ENCODE data around the gene SPO11.

SPO11 gene

DNA sequence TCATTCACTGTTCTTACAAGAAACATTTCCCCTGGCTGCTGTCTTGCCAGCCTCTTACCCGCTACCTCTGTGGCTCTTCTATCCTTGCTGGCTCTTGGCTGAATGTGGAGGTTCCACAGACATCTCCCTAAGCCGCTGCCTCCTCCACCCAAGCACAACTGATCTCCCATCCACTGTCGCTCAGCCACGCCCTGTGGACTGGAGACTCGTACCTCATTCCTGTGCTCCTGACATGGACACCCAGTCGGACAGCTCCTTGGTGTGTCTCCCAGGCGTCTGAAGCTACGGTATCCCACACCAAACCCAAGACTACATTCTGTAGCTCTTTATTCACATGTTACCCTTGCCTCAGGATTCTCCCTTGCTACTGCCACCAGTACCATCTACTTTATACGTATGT is 40.7 kb downstream of the SPO11 start:
- no peak overlapping the region for H3K4me3 Mint-ChIP-seq
- no peak for DNase-seq (ENCODE audit: low spot score in 2 of 2)
- H3K9me3 Mint-ChIP-seq: no peaks in the 10 kb centered on the region
- peaks cover 2% of the 10 kb centered on the region for H3K4me1 Mint-ChIP-seq
- H3K36me3 Mint-ChIP-seq: peaks cover 58% of the 10 kb centered on the region
- H3K27me3 Mint-ChIP-seq: no peaks in the 10 kb centered on the region
- no peak for ATAC-seq (ENCODE audit: low read depth)
- peak overlapping the region; percentile 83 for H3K27ac Mint-ChIP-seq

DNA sequence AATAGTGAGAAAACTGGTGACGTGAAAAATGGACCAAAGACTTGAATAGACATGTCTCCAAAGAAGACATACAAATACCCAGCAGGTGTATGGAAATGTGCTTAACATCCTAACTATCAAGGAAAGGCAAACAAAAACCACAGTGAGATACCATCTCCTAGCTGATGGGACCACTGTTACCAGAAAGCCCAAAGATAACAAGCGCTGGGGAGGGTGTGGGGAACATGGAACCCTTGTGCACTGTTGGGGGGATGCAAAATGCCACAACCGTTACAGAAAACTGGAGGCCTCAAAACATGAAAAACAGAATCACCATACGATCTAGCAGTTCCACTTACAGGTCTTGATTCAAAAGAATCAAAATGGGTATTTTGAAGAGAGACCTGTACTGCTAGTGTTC is 41.8 kb downstream of the SPO11 start:
- DNase-seq (ENCODE audit: low spot score in 2 of 2) (no peak), ATAC-seq (ENCODE audit: low read depth) (no peak)
- H3K27ac Mint-ChIP-seq: peak overlapping the region; percentile 83
- no peaks in the 10 kb centered on the region for H3K27me3 Mint-ChIP-seq
- no peak overlapping the region for H3K4me3 Mint-ChIP-seq
- no peaks in the 10 kb centered on the region for H3K9me3 Mint-ChIP-seq
- peaks cover 59% of the 10 kb centered on the region for H3K36me3 Mint-ChIP-seq
- peaks cover 4% of the 10 kb centered on the region for H3K4me1 Mint-ChIP-seq

DNA sequence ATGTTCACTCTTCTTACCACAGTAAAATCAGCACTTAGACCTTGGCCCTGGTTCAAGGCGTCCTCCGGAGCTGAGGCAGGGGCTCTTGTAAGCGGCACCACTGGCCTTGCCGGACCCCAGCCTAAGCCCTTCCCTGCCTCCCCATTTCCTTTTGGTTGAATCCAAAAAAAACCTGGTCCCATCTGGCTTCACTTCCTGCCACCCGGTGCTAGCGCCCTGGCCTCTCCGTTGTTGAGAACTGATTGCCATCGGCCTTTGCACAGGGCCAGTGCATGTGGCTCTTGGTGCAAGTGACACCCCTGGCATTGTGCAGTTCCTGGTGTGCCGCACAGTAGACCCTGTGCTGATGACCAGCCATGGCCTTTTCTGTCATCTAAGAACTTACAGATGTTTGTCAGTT is 42.6 kb downstream of the SPO11 start:
- DNase-seq (ENCODE audit: low spot score in 2 of 2) (no peak), ATAC-seq (ENCODE audit: low read depth) (no peak)
- Mint-ChIP-seq H3K36me3 (peaks cover 54% of the 10 kb centered on the region), H3K27ac (no peak overlapping the region), H3K4me3 (no peak overlapping the region), H3K4me1 (peaks cover 4% of the 10 kb centered on the region), H3K27me3 (no peaks in the 10 kb centered on the region), H3K9me3 (no peaks in the 10 kb centered on the region)

DNA sequence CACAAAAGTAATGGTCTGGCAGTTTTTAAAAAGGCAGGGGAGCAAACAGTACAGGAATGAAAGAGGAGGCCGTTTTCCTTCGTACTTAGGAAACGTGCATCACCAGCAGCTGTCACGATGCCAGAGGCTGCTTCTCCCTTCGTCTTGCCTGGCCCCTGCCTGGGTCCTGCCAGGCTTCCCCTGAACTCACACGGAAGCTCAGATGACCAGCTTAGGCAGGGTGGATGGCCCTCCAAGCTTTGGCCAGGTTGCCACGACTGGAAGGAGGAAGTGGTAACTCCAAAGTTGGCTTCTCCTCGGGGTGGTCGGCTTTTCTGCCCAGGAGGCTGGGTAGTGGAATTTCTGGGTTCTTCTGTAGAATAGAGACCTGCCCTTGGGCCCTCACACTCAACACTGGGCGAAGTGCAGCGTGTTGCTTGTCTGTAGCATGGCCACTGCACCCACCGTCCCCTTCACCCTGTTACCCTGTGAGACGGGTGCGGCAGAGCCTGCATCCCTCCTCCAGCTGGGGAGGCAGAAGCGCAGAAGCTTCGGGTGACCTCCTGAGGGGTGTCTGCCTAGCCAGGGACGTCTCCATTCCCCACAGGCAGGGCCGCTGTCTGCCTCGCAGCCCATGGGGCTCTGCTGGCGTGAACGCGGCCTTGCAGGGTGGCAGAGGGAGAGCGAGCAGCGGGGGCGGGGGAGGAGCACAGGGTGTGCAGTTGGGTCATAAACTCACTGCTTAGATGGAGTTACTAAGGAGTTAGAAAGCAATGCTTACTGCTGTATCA is 43.2 kb downstream of the SPO11 start:
- no peak for ATAC-seq (ENCODE audit: low read depth)
- Mint-ChIP-seq H3K27ac (no peak overlapping the region), H3K27me3 (no peaks in the 10 kb centered on the region)

DNA sequence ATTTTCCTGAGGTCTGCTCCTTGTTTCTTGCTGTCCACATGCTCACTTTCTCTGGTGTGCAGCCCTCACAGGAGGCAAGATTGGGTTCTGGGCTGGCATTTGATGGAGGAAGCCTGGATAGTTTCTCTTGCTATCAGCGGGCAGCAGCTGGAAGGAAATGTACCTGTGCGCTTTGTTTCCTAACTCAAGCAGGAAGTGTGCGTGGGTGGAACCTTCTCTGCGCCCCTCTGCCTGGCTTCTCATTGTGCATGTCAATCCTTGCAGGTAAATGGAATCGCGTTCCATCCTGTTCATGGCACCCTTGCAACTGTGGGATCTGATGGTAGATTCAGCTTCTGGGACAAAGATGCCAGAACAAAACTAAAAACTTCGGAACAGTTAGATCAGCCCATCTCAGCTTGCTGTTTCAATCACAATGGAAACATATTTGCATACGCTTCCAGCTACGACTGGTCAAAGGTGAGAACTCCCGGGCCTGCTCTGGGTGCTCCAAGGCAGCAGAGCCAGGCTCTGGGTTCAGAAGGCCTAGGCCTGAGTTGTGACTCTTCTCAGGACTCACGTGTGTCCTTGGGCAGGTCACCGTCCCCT is 44.8 kb downstream of the SPO11 start:
- Mint-ChIP-seq H3K27ac (peak overlapping the region; percentile 31), H3K4me1 (peaks cover 4% of the 10 kb centered on the region), H3K9me3 (no peaks in the 10 kb centered on the region), H3K27me3 (no peaks in the 10 kb centered on the region), H3K4me3 (no peak overlapping the region), H3K36me3 (peaks cover 48% of the 10 kb centered on the region)
- no peak for ATAC-seq (ENCODE audit: low read depth)
- DNase-seq (ENCODE audit: low spot score in 2 of 2): no peak

More for the DNA sequence above, 43.2 kb downstream of the SPO11 start:
- H3K4me3 Mint-ChIP-seq: no peak overlapping the region
- peaks cover 57% of the 10 kb centered on the region for H3K36me3 Mint-ChIP-seq
- H3K9me3 Mint-ChIP-seq: no peaks in the 10 kb centered on the region
- DNase-seq (ENCODE audit: low spot score in 2 of 2): no peak
- peaks cover 4% of the 10 kb centered on the region for H3K4me1 Mint-ChIP-seq

DNA sequence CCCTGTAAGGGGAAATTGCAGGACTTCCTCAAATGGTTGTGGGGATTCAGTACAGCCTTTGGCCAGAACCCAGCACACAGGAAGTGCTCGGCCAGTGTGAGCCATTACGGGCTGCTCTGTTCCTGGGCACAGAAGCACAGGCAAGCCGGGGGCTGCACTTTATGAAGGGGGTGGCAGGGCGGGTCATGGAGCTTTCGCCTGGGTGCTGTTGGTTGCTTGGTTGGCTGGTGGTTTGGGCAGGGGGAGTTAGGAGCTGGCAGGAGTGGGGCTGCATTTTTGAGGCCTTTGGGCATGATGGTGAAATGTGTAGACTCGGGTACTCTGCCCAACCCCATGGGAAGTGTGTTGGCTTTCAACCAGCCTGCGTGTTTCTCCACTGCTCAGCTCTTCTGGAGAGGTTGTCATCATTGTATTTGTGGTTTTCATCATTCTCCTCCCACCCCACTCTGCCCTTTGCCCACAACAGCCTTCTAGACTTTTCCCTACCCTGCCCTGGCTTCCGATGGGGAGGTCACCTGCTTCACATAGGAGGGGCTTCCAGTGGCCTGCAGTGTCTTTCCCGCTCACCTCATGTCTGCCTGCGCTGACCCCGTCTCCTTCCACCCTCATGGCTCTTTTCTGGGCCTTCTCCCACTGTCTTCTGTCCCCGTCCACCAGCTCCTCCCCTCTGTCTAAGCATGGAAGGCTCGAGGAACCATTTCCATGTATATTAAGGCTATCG is 45.5 kb downstream of the SPO11 start:
- ATAC-seq (ENCODE audit: low read depth) (no peak), DNase-seq (ENCODE audit: low spot score in 2 of 2) (no peak)
- peaks cover 43% of the 10 kb centered on the region for H3K36me3 Mint-ChIP-seq
- H3K27ac Mint-ChIP-seq: peak overlapping the region; percentile 32
- no peak overlapping the region for H3K4me3 Mint-ChIP-seq
- H3K4me1 Mint-ChIP-seq: peaks cover 4% of the 10 kb centered on the region
- no peaks in the 10 kb centered on the region for H3K9me3 Mint-ChIP-seq
- no peaks in the 10 kb centered on the region for H3K27me3 Mint-ChIP-seq

DNA sequence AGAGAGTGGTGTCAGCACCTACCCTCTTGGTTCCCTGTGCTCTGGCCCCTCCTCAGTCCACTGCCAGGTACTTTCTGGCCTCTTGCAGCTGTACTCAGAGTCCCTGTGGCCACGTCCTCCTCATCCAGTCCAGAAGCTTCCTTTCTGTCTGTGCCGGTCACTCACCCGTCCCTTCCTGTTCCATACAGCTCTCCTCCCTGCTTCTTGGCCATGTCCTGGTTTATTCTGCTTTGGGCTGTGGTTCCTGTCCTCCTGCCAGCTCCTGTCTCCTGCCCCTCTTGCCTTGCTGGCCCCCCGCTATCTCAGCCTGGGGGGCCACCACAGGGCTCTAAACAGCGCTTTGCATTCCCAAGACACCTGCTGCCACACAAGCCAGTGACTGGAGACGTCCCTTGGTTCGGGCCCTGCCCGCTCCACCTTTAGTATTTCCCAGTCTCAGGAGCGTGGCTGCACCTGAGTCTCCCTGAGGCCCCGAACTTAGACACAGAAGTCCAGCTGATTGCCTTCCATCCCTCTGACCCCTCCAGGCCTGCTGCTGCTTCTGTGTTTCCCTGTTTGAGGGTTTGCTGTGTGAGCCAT is 46.1 kb downstream of the SPO11 start:
- H3K4me3 Mint-ChIP-seq: no peak overlapping the region
- DNase-seq (ENCODE audit: low spot score in 2 of 2) (no peak), ATAC-seq (ENCODE audit: low read depth) (no peak)
- no peaks in the 10 kb centered on the region for H3K27me3 Mint-ChIP-seq
- no peaks in the 10 kb centered on the region for H3K9me3 Mint-ChIP-seq
- H3K36me3 Mint-ChIP-seq: peaks cover 38% of the 10 kb centered on the region
- H3K4me1 Mint-ChIP-seq: peaks cover 4% of the 10 kb centered on the region
- peak overlapping the region; percentile 32 for H3K27ac Mint-ChIP-seq

DNA sequence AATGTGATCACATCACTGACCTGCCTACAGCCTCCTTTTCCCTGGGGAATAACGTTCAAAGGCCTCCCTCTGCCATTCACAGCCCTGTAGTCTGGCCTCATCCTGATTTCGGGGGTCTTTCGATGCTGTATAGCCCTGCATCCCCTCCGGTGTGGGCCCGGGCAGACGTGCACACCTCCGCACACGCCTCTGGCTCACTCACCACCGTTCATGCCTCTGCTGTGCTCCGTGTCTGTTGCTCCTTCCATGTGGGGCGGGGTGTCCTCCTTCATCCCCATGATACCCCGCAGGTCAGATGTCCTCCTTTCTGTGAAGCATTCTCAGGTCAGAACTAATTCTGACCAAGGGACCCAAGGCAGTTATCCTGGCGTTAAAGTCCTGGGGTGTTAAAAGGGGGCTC is 47.7 kb downstream of the SPO11 start:
- H3K27ac Mint-ChIP-seq: peak overlapping the region; percentile 50
- DNase-seq (ENCODE audit: low spot score in 2 of 2) (no peak), ATAC-seq (ENCODE audit: low read depth) (no peak)
- H3K36me3 Mint-ChIP-seq: peaks cover 28% of the 10 kb centered on the region
- no peaks in the 10 kb centered on the region for H3K9me3 Mint-ChIP-seq
- no peak overlapping the region for H3K4me3 Mint-ChIP-seq
- peaks cover 4% of the 10 kb centered on the region for H3K4me1 Mint-ChIP-seq
- no peaks in the 10 kb centered on the region for H3K27me3 Mint-ChIP-seq

DNA sequence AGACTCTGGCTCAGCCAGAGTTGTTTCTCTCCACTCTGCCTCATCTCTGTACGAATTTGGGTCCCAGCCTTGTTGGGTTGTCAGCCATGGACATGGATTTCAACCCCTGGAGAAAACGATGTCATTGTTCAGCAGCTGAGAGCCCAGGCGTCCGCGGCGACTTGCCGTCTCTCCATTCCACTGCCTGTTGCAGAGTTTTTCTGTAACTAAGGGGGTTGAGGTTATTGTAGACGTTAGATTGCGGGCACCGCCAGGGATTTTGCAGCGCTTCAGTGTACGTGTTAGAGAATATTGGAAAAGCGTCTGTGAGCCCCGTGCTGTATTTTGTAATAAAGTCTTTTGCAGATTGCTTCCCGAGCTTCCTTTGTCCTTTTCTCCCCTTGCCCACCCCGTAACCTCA is 48.5 kb downstream of the SPO11 start:
- H3K9me3 Mint-ChIP-seq: no peaks in the 10 kb centered on the region
- peaks cover 28% of the 10 kb centered on the region for H3K36me3 Mint-ChIP-seq
- no peak overlapping the region for H3K4me3 Mint-ChIP-seq
- ATAC-seq (ENCODE audit: low read depth) (no peak), DNase-seq (ENCODE audit: low spot score in 2 of 2) (no peak)
- H3K27ac Mint-ChIP-seq: peak overlapping the region; percentile 50
- no peaks in the 10 kb centered on the region for H3K27me3 Mint-ChIP-seq
- H3K4me1 Mint-ChIP-seq: peaks cover 4% of the 10 kb centered on the region

DNA sequence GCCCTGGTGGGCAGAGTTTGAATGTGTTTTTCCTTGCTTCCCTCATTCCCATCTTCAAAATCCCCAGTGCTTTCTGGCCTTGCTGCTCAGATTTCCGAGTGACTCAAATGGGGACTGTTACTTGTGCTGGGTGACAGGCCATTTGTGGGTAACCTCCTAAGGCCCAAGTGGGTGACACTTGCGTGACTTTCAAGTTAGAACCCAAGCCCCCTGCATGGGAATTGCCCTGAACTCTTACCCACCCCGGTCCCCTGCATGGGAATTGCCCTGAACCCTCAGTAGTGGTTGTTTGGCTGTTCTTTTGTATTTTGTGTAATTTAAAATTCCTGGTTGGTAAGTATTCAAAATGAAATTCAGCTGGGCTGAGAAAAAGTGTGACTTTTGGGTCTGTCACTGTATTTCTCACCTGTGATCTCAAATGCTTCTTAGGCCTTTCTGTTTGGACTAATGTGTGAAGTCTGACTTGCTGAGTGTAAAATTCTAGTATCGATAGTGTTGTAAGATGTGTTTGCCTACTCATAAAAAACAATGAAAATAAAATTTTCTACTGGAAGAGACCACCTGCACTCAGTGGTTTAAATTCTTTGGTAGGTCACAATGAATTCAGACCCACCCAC is 49.2 kb downstream of the SPO11 start:
- H3K9me3 Mint-ChIP-seq: no peaks in the 10 kb centered on the region
- ATAC-seq (ENCODE audit: low read depth) (no peak), DNase-seq (ENCODE audit: low spot score in 2 of 2) (no peak)
- H3K4me3 Mint-ChIP-seq: no peak overlapping the region
- no peaks in the 10 kb centered on the region for H3K27me3 Mint-ChIP-seq
- peaks cover 22% of the 10 kb centered on the region for H3K36me3 Mint-ChIP-seq
- H3K27ac Mint-ChIP-seq: no peak overlapping the region
- peaks cover 4% of the 10 kb centered on the region for H3K4me1 Mint-ChIP-seq

DNA sequence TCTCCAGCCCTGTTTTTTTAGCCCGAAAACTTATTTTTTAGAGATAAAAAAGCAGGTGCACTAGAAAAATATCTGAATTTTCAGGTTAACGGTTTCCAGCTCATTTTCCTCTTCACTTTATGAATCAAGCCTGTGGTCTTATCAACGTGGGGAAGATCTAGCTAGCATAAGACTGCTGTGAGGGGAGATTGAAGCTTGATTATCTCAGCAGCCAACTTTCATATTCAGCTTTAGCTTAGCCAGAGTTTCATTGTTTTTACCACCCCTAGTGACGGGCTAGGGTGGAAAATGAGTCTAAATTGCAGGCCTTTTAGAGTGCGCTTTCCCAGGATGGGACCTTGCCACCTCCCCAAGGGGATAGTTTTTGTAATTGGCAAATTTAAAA is 49.7 kb downstream of the SPO11 start:
- H3K36me3 Mint-ChIP-seq: peaks cover 23% of the 10 kb centered on the region
- H3K27ac Mint-ChIP-seq: no peak overlapping the region
- DNase-seq (ENCODE audit: low spot score in 2 of 2): no peak
- H3K27me3 Mint-ChIP-seq: no peaks in the 10 kb centered on the region
- no peak overlapping the region for H3K4me3 Mint-ChIP-seq
- H3K9me3 Mint-ChIP-seq: no peaks in the 10 kb centered on the region
- ATAC-seq (ENCODE audit: low read depth): no peak
- peaks cover 4% of the 10 kb centered on the region for H3K4me1 Mint-ChIP-seq

DNA sequence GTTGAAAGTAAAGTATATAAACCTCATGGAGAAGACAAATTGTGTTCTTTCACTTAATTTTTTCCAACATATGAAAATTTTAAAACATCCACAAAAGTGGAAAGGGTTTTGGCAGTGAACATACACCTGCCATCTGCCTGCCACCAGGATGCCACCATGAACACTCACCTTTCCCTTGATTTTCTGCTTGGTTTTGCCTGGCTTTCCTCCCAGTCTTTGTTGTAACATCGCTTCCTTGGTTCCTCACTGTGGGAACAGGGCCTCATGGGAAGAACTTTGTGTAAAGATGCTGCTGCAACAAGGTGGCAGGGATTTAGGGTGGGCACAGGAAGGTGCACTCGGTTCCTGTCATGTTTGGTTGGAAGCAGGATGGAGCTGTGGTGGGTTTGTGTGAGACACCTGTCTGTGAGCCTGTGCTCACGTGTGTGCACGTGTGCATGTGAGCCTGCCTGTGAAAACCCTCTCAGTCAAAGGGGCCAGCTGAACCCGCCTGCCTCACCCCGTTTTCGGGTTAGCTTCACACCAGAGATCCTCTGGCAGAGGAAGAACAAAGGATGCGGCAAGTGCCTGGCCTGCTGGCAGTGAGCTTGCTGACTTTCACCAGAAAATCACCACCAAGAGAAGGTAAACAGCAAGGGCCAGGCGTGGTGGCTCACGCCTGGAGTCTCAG is 50.6 kb downstream of the SPO11 start:
- no peak for DNase-seq (ENCODE audit: low spot score in 2 of 2)
- H3K36me3 Mint-ChIP-seq: peaks cover 19% of the 10 kb centered on the region
- no peak overlapping the region for H3K4me3 Mint-ChIP-seq
- H3K27me3 Mint-ChIP-seq: no peaks in the 10 kb centered on the region
- H3K27ac Mint-ChIP-seq: no peak overlapping the region
- H3K4me1 Mint-ChIP-seq: peaks cover 2% of the 10 kb centered on the region
- H3K9me3 Mint-ChIP-seq: no peaks in the 10 kb centered on the region
- no peak for ATAC-seq (ENCODE audit: low read depth)

DNA sequence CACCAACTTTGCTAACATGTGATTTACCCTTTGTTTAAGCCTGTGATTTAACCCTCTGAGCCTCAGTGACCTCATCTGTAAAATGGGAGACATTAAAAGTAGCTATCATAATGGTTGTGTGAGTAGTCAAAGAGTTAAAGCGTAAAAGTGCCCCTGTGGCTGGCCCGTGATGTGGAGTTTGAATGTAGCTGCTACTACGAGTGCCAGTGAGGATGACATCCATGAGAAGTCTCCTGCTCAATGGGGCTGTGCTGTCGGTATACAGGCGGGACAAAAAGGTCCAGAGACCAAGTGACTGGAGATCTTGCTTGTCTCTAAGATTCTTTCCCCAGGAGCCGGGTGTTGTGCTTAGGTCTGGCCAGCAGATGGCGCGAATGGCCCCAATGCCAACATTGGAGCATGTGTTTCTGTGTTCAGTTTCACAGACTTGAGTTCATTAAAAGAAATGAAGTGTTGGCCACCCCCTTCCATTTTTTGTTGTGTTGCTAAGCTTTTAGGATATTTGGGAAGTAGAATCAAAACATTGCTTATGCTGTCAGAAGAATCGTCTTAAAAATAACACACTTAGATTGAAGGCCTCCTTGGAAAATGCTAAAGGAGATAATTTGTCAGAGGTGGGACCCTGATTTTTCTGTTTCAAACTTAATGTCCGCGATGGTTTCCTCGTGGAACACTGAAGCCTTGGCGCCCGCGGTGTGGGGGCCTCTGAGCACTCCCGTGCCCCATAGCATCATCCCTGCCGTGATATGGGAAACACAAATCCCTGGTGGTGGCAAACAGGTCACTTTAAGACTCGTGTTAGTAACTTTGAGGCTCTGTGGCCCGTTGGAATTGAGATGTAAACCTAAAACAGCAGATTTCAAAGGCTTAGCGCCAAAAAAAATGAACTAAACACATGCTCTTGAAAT is 52.2 kb downstream of the SPO11 start:
- Mint-ChIP-seq H3K27me3 (no peaks in the 10 kb centered on the region), H3K27ac (peak overlapping the region; percentile 45), H3K4me3 (no peak overlapping the region), H3K36me3 (peaks cover 10% of the 10 kb centered on the region), H3K9me3 (no peaks in the 10 kb centered on the region), H3K4me1 (no peaks in the 10 kb centered on the region)
- DNase-seq (ENCODE audit: low spot score in 2 of 2) (peak; percentile 91), ATAC-seq (ENCODE audit: low read depth) (peak; percentile 89)
